Measurements from ENCODE around the gene CD109.
"Not testable (repeated sequence)": the region's sequence is repeated elsewhere in the genome, so short reads cannot be mapped to it uniquely, and the experiment has no call there.

CD109 gene

GRCh38 chr6:73719046-73719445, 23.0 kb downstream of the CD109 start:
- ChIA-PET POLR2A (no interaction called here), CTCF (interaction anchor here (1.1 to 1.2 kb wide), 4 partner anchors 12 to 1490 kb away, joined by 3 to 8 read pairs (median 6); no protein-coding TSS in a partner anchor)
- no peak for DNase-seq (ENCODE audit: low read depth, low spot score)
- no peak for TF ChIP-seq CTCF (IDR thresholded peaks at IDR 0.05; ENCODE audit: insufficient read depth, low read length, missing control alignments)
- H3K4me3 ChIP-seq (ENCODE audit: low read depth, low read length) = no peak overlapping the region

GRCh38 chr6:73722318-73723060, 26.5 kb downstream of the CD109 start:
- POLR2A ChIA-PET = interaction anchor here (0.7 to 1.2 kb wide), 2 partner anchors 68 to 347 kb away, joined by 3 to 4 read pairs; partner anchors contain the start of gene SLC17A5
- peak; percentile 88 for DNase-seq (ENCODE audit: low read depth, low spot score)
- H3K4me3 ChIP-seq (ENCODE audit: low read depth, low read length) = no peak overlapping the region
- no peak for TF ChIP-seq CTCF (IDR thresholded peaks at IDR 0.05; ENCODE audit: insufficient read depth, low read length, missing control alignments)
- CTCF ChIA-PET = interaction anchor here (1.0 to 2.0 kb wide), 6 partner anchors 9 to 48 kb away, joined by 3 to 26 read pairs (median 4); no protein-coding TSS in a partner anchor

- H3K4me3 ChIP-seq (ENCODE audit: low read depth, low read length); DNase-seq (ENCODE audit: low read depth, low spot score); POLR2A ChIA-PET: not testable (repeated sequence)
- CTCF ChIA-PET = interaction anchor here (1.5 to 1.6 kb wide), 2 partner anchors 9 kb away, joined by 3 to 16 read pairs; no protein-coding TSS in a partner anchor
Measured at GRCh38 chr6:73723480-73723879, 27.5 kb downstream of the CD109 start.

- H3K4me3 ChIP-seq (ENCODE audit: low read depth, low read length) = no peak overlapping the region
- CTCF ChIA-PET = interaction anchor here (1.5 to 1.6 kb wide), 2 partner anchors 8 to 9 kb away, joined by 3 to 16 read pairs; no protein-coding TSS in a partner anchor
- POLR2A ChIA-PET = no interaction called here
- no peak for TF ChIP-seq CTCF (IDR thresholded peaks at IDR 0.05; ENCODE audit: insufficient read depth, low read length, missing control alignments)
- DNase-seq (ENCODE audit: low read depth, low spot score) = no peak
Measured at GRCh38 chr6:73724389-73724788, 28.4 kb downstream of the CD109 start.

GRCh38 chr6:73725192-73725591, 29.2 kb downstream of the CD109 start:
- H3K4me3 ChIP-seq (ENCODE audit: low read depth, low read length); DNase-seq (ENCODE audit: low read depth, low spot score): not testable (repeated sequence)
- CTCF ChIA-PET = interaction anchor here (1.0 to 4.1 kb wide), 3 partner anchors 12 to 50 kb away, joined by 5 to 33 read pairs (median 10); no protein-coding TSS in a partner anchor

GRCh38 chr6:73727114-73727513, 31.1 kb downstream of the CD109 start:
- no peak overlapping the region for H3K4me3 ChIP-seq (ENCODE audit: low read depth, low read length)
- DNase-seq (ENCODE audit: low read depth, low spot score) = no peak
- POLR2A ChIA-PET = no interaction called here
- CTCF ChIA-PET = interaction anchor here (0.9 to 4.1 kb wide), 4 partner anchors 10 to 52 kb away, joined by 3 to 33 read pairs (median 8); no protein-coding TSS in a partner anchor
- no peak for TF ChIP-seq CTCF (IDR thresholded peaks at IDR 0.05; ENCODE audit: insufficient read depth, low read length, missing control alignments)

More at GRCh38 chr6:73725192-73725591, 29.2 kb downstream of the CD109 start:
- POLR2A ChIA-PET = not testable (repeated sequence)

- DNase-seq (ENCODE audit: low read depth, low spot score) = no peak
- ChIA-PET POLR2A (no interaction called here), CTCF (interaction anchor here (0.9 to 4.1 kb wide), 4 partner anchors 9 to 1480 kb away, joined by 3 to 33 read pairs (median 5); no protein-coding TSS in a partner anchor)
- no peak overlapping the region for H3K4me3 ChIP-seq (ENCODE audit: low read depth, low read length)
- TF ChIP-seq CTCF (IDR thresholded peaks at IDR 0.05; ENCODE audit: insufficient read depth, low read length, missing control alignments) = no peak
Measured at GRCh38 chr6:73728548-73729205, 32.7 kb downstream of the CD109 start.

All from AG04449 (cell line).